Fibroblast of lung (primary cell): ENCODE results near the gene ATP6V0A1. TPM values are rescaled to one million over a fixed set of nuclear protein-coding genes. Genes with fewer than 3 reads are reported as not detected.

Source experiments
- DNase-seq, 2 donors: peaks; one replicate each; pipeline versions ENCODE4 v3.0.0 to v3.0.0-alpha.2; 2010; ENCODE audit warnings: low read depth in 2 of 2
- H2AFZ ChIP-seq: 2 replicates; pipeline ENCODE4 v1.5.1; 2012; ENCODE audit warnings: low read length, control low read depth, inconsistent platforms
- H3K27ac ChIP-seq: 2 replicates; pipeline ENCODE4 v1.5.1; 2011; ENCODE audit warnings: low read length, control low read depth; ENCODE audit not compliant: insufficient read depth
- H3K27me3 ChIP-seq: 2 replicates; pipeline ENCODE4 v1.5.1; 2011; ENCODE audit warnings: mild to moderate bottlenecking, low read length; ENCODE audit not compliant: control insufficient read depth, insufficient read depth
- H3K36me3 ChIP-seq: 2 replicates; pipeline ENCODE4 v1.5.1; 2011; ENCODE audit warnings: low read length; ENCODE audit not compliant: control insufficient read depth, insufficient read depth
- H3K4me1 ChIP-seq: 2 replicates; pipeline ENCODE4 v1.5.1; 2011; ENCODE audit warnings: low read length; ENCODE audit not compliant: control insufficient read depth, insufficient read depth; ENCODE audit errors: extremely low read depth
- H3K4me2 ChIP-seq: 2 replicates; pipeline ENCODE4 v1.5.1; 2011; ENCODE audit warnings: low read length, control low read depth; ENCODE audit not compliant: insufficient read depth; ENCODE audit errors: extremely low read depth
- H3K4me3 ChIP-seq, 4 experiments: fragments of 200-600 bp in 1 of 4; sonication (generic) in 1 of 4; replicated peaks in 1 of 4; 2 replicates each; pipeline ENCODE4 v1.5.1; 2011 to 2016; ENCODE audit warnings: low read length in 4 of 4, low read depth in 3 of 4, mild to moderate bottlenecking in 3 of 4, control low read depth in 2 of 4, inconsistent platforms in 1 of 4, mixed read lengths in 1 of 4; ENCODE audit not compliant: insufficient read depth in 1 of 4; ENCODE audit errors: control extremely low read depth in 1 of 4
- H3K79me2 ChIP-seq: 2 replicates; pipeline ENCODE4 v1.5.1; 2012; ENCODE audit warnings: mild to moderate bottlenecking, low read length, inconsistent platforms; ENCODE audit not compliant: control insufficient read depth, insufficient read depth
- H3K9ac ChIP-seq: 2 replicates; pipeline ENCODE4 v1.5.1; 2011; ENCODE audit warnings: mild to moderate bottlenecking, low read length, control low read depth; ENCODE audit not compliant: insufficient read depth
- H3K9me3 ChIP-seq: 2 replicates; pipeline ENCODE4 v1.5.1; 2012; ENCODE audit warnings: low read depth, low read length; ENCODE audit not compliant: control insufficient read depth, insufficient read depth
- H4K20me1 ChIP-seq: 2 replicates; pipeline ENCODE4 v1.5.1; 2011; ENCODE audit warnings: low read length; ENCODE audit not compliant: control insufficient read depth, insufficient read depth; ENCODE audit errors: extremely low read depth
- EZH2 ChIP-seq: IDR thresholded peaks from 2 replicates; pipeline ENCODE4 v1.5.1; 2012; ENCODE audit warnings: low read length, control low read depth, mild to moderate bottlenecking; ENCODE audit errors: missing control alignments
- polyA plus RNA-seq, 2 donors: library from polyadenylated mRNA; depleted of rRNA in 1 of 2; stranded (reverse) in 1 of 2; unstranded in 1 of 2; fragments of >200 nt; gene quantifications; 2 replicates each; pipeline ENCODE4 v1.2.1, GENCODE V29; 2011 to 2012; ENCODE audit warnings: missing spikeins in 1 of 2
- total RNA-seq: library from RNA; depleted of rRNA; stranded (reverse); fragments of >200 nt; gene quantifications from 2 replicates; pipeline ENCODE4 v1.2.1, GENCODE V29; 2014
- TF ChIP-seq, protein P1 (sequence below), 2 donors: IDR thresholded peaks in 1 of 2; conservative IDR thresholded peaks in 1 of 2; 1 replicate in 1 of 2; 2 replicates in 1 of 2; pipeline ENCODE4 v1.5.1; 2011 to 2012; ENCODE audit warnings: low read length in 2 of 2, control low read depth in 1 of 2, inconsistent platforms in 1 of 2, low read depth in 1 of 2, mild to moderate bottlenecking in 1 of 2

The ATP6V0A1 gene
- total and polyA plus RNA-seq, 2 donors (not counting 1 experiment from before 2014, with no cell fraction given): 26.7 to 65.7 TPM

DNA sequence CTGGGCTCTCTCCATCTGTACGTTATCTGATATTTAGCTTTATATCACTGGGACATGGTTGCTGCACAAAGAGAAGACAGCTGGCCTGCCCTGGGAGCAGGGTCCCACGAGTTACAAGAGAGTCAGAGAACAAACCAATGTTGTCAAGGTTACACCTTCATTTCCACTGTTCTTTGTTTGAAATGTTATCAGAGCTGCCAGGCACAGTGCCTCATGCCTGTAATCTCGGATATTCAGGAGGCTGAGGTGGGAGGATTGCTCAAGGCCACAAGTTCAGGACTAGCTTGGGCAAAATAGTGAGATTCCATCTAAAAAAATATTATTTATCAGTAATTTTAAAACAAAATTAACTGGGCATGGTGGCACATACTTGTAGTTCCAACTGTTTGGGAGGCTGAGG lies 34.6 kb downstream of the ATP6V0A1 start:
- no peak overlapping the region for H3K4me2 ChIP-seq
- no peaks in the 10 kb centered on the region for H4K20me1 ChIP-seq
- H3K4me1 ChIP-seq: no peaks in the 10 kb centered on the region
- H3K36me3 ChIP-seq: no peaks in the 10 kb centered on the region
- H3K27me3 ChIP-seq: no peaks in the 10 kb centered on the region
- TF ChIP-seq, protein P1, sequence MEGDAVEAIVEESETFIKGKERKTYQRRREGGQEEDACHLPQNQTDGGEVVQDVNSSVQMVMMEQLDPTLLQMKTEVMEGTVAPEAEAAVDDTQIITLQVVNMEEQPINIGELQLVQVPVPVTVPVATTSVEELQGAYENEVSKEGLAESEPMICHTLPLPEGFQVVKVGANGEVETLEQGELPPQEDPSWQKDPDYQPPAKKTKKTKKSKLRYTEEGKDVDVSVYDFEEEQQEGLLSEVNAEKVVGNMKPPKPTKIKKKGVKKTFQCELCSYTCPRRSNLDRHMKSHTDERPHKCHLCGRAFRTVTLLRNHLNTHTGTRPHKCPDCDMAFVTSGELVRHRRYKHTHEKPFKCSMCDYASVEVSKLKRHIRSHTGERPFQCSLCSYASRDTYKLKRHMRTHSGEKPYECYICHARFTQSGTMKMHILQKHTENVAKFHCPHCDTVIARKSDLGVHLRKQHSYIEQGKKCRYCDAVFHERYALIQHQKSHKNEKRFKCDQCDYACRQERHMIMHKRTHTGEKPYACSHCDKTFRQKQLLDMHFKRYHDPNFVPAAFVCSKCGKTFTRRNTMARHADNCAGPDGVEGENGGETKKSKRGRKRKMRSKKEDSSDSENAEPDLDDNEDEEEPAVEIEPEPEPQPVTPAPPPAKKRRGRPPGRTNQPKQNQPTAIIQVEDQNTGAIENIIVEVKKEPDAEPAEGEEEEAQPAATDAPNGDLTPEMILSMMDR (conservative IDR thresholded peaks at IDR 0.05 in 1 of 2, IDR thresholded peaks at IDR 0.05 in 1 of 2; ENCODE audit: low read depth in 1 of 2, low read length in 2 of 2): no peak
- TF ChIP-seq EZH2: no peak
- DNase-seq: no peak
- no peak overlapping the region for H3K4me3 ChIP-seq
- no peak overlapping the region for H2AFZ ChIP-seq
- no peaks in the 10 kb centered on the region for H3K79me2 ChIP-seq
- no peaks in the 10 kb centered on the region for H3K9me3 ChIP-seq
- no peak overlapping the region for H3K27ac ChIP-seq
- no peak overlapping the region for H3K9ac ChIP-seq

DNA sequence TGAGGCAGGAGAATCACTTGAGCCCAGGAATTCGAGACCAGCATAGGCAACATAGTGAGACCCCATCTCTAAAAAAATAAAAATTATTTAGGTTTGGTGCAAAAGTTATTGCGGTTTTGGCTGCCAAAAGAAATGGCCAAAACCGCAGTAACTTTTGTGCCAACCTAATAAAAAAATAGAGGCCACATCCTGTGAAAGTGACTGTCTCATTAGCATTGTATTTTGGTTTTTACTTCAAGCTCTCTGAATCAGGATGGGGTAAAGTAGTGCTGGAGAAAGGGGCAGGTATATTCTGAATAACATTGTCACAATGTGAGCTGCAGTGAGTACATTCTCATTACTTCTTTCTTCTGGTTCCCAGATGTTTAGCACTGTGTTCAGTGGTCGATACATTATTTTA lies 36.0 kb downstream of the ATP6V0A1 start:
- H3K4me3 ChIP-seq: no peak overlapping the region
- no peak overlapping the region for H3K27ac ChIP-seq
- H3K36me3 ChIP-seq: peaks cover 2% of the 10 kb centered on the region
- H3K27me3 ChIP-seq: no peaks in the 10 kb centered on the region
- no peak overlapping the region for H2AFZ ChIP-seq
- no peaks in the 10 kb centered on the region for H3K4me1 ChIP-seq
- DNase-seq: no peak
- H3K9me3 ChIP-seq: no peaks in the 10 kb centered on the region
- H3K79me2 ChIP-seq: no peaks in the 10 kb centered on the region
- H4K20me1 ChIP-seq: no peaks in the 10 kb centered on the region
- TF ChIP-seq, protein P1 (conservative IDR thresholded peaks at IDR 0.05 in 1 of 2, IDR thresholded peaks at IDR 0.05 in 1 of 2; ENCODE audit: low read depth in 1 of 2, low read length in 2 of 2): no peak
- no peak for TF ChIP-seq EZH2
- no peak overlapping the region for H3K4me2 ChIP-seq
- no peak overlapping the region for H3K9ac ChIP-seq

DNA sequence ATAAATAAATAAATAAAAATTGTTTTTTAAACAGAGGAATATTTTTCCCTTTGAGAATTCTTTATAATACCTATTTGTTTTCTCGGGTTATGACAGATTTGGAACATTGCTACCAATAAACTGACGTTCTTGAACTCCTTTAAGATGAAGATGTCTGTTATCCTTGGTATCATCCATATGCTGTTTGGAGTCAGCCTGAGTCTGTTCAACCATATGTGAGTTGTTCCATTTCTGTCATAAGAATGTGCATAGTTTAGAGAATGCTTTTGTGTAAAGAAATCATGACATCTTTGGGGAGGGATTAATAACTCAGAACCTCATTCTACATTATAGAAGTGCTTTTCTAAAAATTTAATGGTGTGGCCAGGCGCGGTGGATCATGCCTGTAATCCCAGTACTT lies 40.1 kb downstream of the ATP6V0A1 start:
- no peak for DNase-seq
- H3K4me1 ChIP-seq: no peaks in the 10 kb centered on the region
- no peak overlapping the region for H3K27ac ChIP-seq
- TF ChIP-seq, protein P1 (conservative IDR thresholded peaks at IDR 0.05 in 1 of 2, IDR thresholded peaks at IDR 0.05 in 1 of 2; ENCODE audit: low read depth in 1 of 2, low read length in 2 of 2): no peak
- no peak for TF ChIP-seq EZH2
- no peaks in the 10 kb centered on the region for H4K20me1 ChIP-seq
- H3K9ac ChIP-seq: no peak overlapping the region
- H3K36me3 ChIP-seq: peaks cover 5% of the 10 kb centered on the region
- H3K9me3 ChIP-seq: no peaks in the 10 kb centered on the region
- H3K79me2 ChIP-seq: no peaks in the 10 kb centered on the region
- H3K27me3 ChIP-seq: no peaks in the 10 kb centered on the region
- no peak overlapping the region for H3K4me2 ChIP-seq
- H3K4me3 ChIP-seq: no peak overlapping the region
- no peak overlapping the region for H2AFZ ChIP-seq
